Vagina (tissue), 2 donors: Measurements from ENCODE around the gene NACC2.

Experiments
- POLR2A ChIP-seq, 2 donors: fragments of 450-650 bp; IDR thresholded peaks; one replicate each; pipeline ENCODE4 v1.6.1; 2017; ENCODE audit warnings: antibody characterized with exemption in 2 of 2, mild to moderate bottlenecking in 2 of 2, moderate library complexity in 2 of 2
- TF ChIP-seq, protein P1 (sequence below), 3 experiments: fragments of 450-650 bp in 2 of 3; fragments of 200-600 bp in 1 of 3; sonication (generic) in 1 of 3; IDR thresholded peaks; one replicate each; pipeline ENCODE4 v1.5.1; 2017 to 2019; ENCODE audit warnings: antibody characterized with exemption in 3 of 3, mild to moderate bottlenecking in 2 of 3, moderate library complexity in 2 of 3

GRCh38 chr9:136045595-136046553 is 49.2 kb downstream of the NACC2 start:
- TF ChIP-seq, protein P1, sequence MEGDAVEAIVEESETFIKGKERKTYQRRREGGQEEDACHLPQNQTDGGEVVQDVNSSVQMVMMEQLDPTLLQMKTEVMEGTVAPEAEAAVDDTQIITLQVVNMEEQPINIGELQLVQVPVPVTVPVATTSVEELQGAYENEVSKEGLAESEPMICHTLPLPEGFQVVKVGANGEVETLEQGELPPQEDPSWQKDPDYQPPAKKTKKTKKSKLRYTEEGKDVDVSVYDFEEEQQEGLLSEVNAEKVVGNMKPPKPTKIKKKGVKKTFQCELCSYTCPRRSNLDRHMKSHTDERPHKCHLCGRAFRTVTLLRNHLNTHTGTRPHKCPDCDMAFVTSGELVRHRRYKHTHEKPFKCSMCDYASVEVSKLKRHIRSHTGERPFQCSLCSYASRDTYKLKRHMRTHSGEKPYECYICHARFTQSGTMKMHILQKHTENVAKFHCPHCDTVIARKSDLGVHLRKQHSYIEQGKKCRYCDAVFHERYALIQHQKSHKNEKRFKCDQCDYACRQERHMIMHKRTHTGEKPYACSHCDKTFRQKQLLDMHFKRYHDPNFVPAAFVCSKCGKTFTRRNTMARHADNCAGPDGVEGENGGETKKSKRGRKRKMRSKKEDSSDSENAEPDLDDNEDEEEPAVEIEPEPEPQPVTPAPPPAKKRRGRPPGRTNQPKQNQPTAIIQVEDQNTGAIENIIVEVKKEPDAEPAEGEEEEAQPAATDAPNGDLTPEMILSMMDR (IDR thresholded peaks at IDR 0.05): no peak
- no peak for TF ChIP-seq POLR2A (IDR thresholded peaks at IDR 0.05)
